Loucy (cell line): Measurements from ENCODE around the gene CAMTA1.

Experiments used
- H2AFZ ChIP-seq: fragments of 200-600 bp; sonication (generic); 2 replicates; pipeline ENCODE4 v1.6.0; 2016; ENCODE audit warnings: antibody characterized with exemption, mild to moderate bottlenecking, low read length, moderate library complexity
- H3F3A ChIP-seq: fragments of 200-600 bp; 2 replicates; pipeline ENCODE4 v1.6.0; 2016; ENCODE audit warnings: antibody characterized with exemption, low read depth, mild to moderate bottlenecking
- H3K27me3 ChIP-seq: fragments of 200-600 bp; sonication (generic); 2 replicates; pipeline ENCODE4 v1.6.1; 2014; ENCODE audit warnings: low read length, mild to moderate bottlenecking; ENCODE audit not compliant: insufficient read depth, poor library complexity, severe bottlenecking
- H3K36me3 ChIP-seq: fragments of 200-600 bp; sonication (generic); 2 replicates; pipeline ENCODE4 v1.6.1; 2016; ENCODE audit warnings: low read length; ENCODE audit not compliant: insufficient read depth
- H3K4me1 ChIP-seq: fragments of 200-600 bp; sonication (generic); 2 replicates; pipeline ENCODE4 v1.5.1; 2014; ENCODE audit warnings: low read length, mild to moderate bottlenecking; ENCODE audit not compliant: insufficient read depth, poor library complexity, severe bottlenecking
- H3K4me2 ChIP-seq: fragments of 200-600 bp; sonication (generic); 2 replicates; pipeline ENCODE4 v1.6.0; 2014; ENCODE audit warnings: antibody characterized with exemption, low read length, low read depth, mild to moderate bottlenecking; ENCODE audit not compliant: poor library complexity, severe bottlenecking
- H3K4me3 ChIP-seq: fragments of 200-600 bp; sonication (generic); 2 replicates; pipeline ENCODE4 v1.5.1; 2014; ENCODE audit warnings: low read length, mild to moderate bottlenecking, mixed read lengths; ENCODE audit not compliant: poor library complexity, severe bottlenecking
- H3K79me2 ChIP-seq: fragments of 200-600 bp; sonication (generic); 2 replicates; pipeline ENCODE4 v1.6.1; 2014; ENCODE audit warnings: low read length; ENCODE audit not compliant: insufficient read depth
- H3K9ac ChIP-seq: fragments of 200-600 bp; sonication (generic); 2 replicates; pipeline ENCODE4 v1.6.0; 2014; ENCODE audit warnings: mild to moderate bottlenecking, low read depth, low read length, moderate library complexity; ENCODE audit not compliant: poor library complexity, severe bottlenecking
- H3K9me2 ChIP-seq: fragments of 200-600 bp; sonication (generic); replicated peaks from 2 replicates; pipeline ENCODE4 v1.6.1; 2016; ENCODE audit warnings: low read depth, low read length, mixed read lengths
- H3K9me3 ChIP-seq: fragments of 200-600 bp; sonication (generic); 2 replicates; pipeline ENCODE4 v1.6.1; 2014; ENCODE audit warnings: mild to moderate bottlenecking, antibody characterized with exemption, low read length, low read depth; ENCODE audit not compliant: insufficient read depth
- H4K20me1 ChIP-seq: fragments of 200-600 bp; sonication (generic); 2 replicates; pipeline ENCODE4 v1.6.0; 2014; ENCODE audit warnings: antibody characterized with exemption, low read length, mild to moderate bottlenecking; ENCODE audit not compliant: insufficient read depth, poor library complexity, severe bottlenecking
- CTCF ChIP-seq: fragments of 200-600 bp; sonication (generic); conservative IDR thresholded peaks from 2 replicates; pipeline ENCODE4 v1.5.1; 2014; ENCODE audit warnings: mild to moderate bottlenecking, antibody characterized with exemption, low read length
- EZH2phosphoT487 ChIP-seq: fragments of 200-600 bp; IDR thresholded peaks from 2 replicates; pipeline ENCODE4 v1.6.1; 2018; ENCODE audit warnings: antibody characterized with exemption, mild to moderate bottlenecking, moderate library complexity, borderline replicate concordance

The CAMTA1 gene

GRCh38 chr1:7454052-7454815 is 669.0 kb downstream of the CAMTA1 start:
- Histone ChIP-seq H3K79me2 (no peaks in the 10 kb centered on the region), H3F3A (no peaks in the 10 kb centered on the region), H4K20me1 (no peaks in the 10 kb centered on the region), H3K9me2 (no peaks in the 10 kb centered on the region), H3K9me3 (no peaks in the 10 kb centered on the region; the same call in 1 of the 2 replicates), H3K36me3 (no peaks in the 10 kb centered on the region), H3K4me2 (no peak overlapping the region), H3K27me3 (no peaks in the 10 kb centered on the region), H3K9ac (no peak overlapping the region), H3K4me3 (no peak overlapping the region), H3K4me1 (no peaks in the 10 kb centered on the region), H2AFZ (no peak overlapping the region)
- TF ChIP-seq EZH2phosphoT487, result no peak
- TF ChIP-seq CTCF, result peak; percentile 21; the same call in 1 of the 2 replicates

GRCh38 chr1:7454895-7455784 is 669.9 kb downstream of the CAMTA1 start:
- Histone ChIP-seq H3K4me1 (no peaks in the 10 kb centered on the region), H2AFZ (no peak overlapping the region), H3K9ac (no peak overlapping the region), H3K79me2 (no peaks in the 10 kb centered on the region), H3K27me3 (no peaks in the 10 kb centered on the region), H3K9me3 (no peaks in the 10 kb centered on the region; the same call in 1 of the 2 replicates), H3K4me2 (no peak overlapping the region), H3K9me2 (no peaks in the 10 kb centered on the region), H3K4me3 (no peak overlapping the region), H3K36me3 (no peaks in the 10 kb centered on the region), H4K20me1 (no peaks in the 10 kb centered on the region), H3F3A (no peaks in the 10 kb centered on the region)
- TF ChIP-seq CTCF (no peak), EZH2phosphoT487 (no peak)

GRCh38 chr1:7455796-7456721 is 670.8 kb downstream of the CAMTA1 start:
- H3K27me3 ChIP-seq, result no peaks in the 10 kb centered on the region
- H3K79me2 ChIP-seq, result no peaks in the 10 kb centered on the region
- H3K4me2 ChIP-seq, result no peak overlapping the region
- H3K9me3 ChIP-seq, result no peaks in the 10 kb centered on the region; the same call in 1 of the 2 replicates
- no peak overlapping the region for H3K9ac ChIP-seq
- no peaks in the 10 kb centered on the region for H3K4me1 ChIP-seq
- H3F3A ChIP-seq, result no peaks in the 10 kb centered on the region
- H3K36me3 ChIP-seq, result no peaks in the 10 kb centered on the region
- H3K4me3 ChIP-seq, result no peak overlapping the region
- no peaks in the 10 kb centered on the region for H4K20me1 ChIP-seq
- no peak overlapping the region for H2AFZ ChIP-seq
- TF ChIP-seq CTCF, result no peak
- no peak for TF ChIP-seq EZH2phosphoT487
- H3K9me2 ChIP-seq, result no peaks in the 10 kb centered on the region
